GM12878 (cell line): ENCODE measurements around the gene FLAD1. TPM values are rescaled to one million over a fixed set of nuclear protein-coding genes. Genes with fewer than 3 reads are reported as not detected.

Experiments
- ATAC-seq: fragments of 200-7000 bp; cut with Tn5 transposase; 3 replicates; pipeline ENCODE4 v1.9.1; 2020; ENCODE audit warnings: mild to moderate bottlenecking, moderate library complexity
- BruUV-seq: library from RNA; stranded (reverse); fragments of 400-500 nt; replicated peaks from 2 replicates; lab custom pipeline; 2021; lab: Mats Ljungman, UMichigan
- CTCF ChIA-PET: fragments of 300-600 bp; sonication (Branson Sonifier 250); formaldehyde crosslinking; extraction: SDS; loops from one replicate; lab custom pipeline; 2021; ENCODE audit warnings: inconsistent platforms; lab: Yijun Ruan, JAX
- POLR2A ChIA-PET: fragments of 350-600 bp; formaldehyde crosslinking; extraction: SDS; loops from one replicate; lab custom pipeline; 2021; ENCODE audit warnings: inconsistent platforms; lab: Charles Lee
- RAD21 ChIA-PET: fragments of 300-600 bp; sonication (Branson Sonifier 250); formaldehyde crosslinking; loops from one replicate; lab custom pipeline; 2023; ENCODE audit warnings: antibody characterized with exemption; ENCODE audit not compliant: unreplicated experiment; lab: Charles Lee
- SMC1A ChIA-PET: fragments of 300-600 bp; sonication (Branson Sonifier 250); formaldehyde crosslinking; loops from one replicate; lab custom pipeline; 2023; ENCODE audit not compliant: unreplicated experiment, uncharacterized antibody; lab: Charles Lee
- DNase-seq: peaks from one replicate; pipeline ENCODE4 v3.0.0-alpha.2; 2011; ENCODE audit warnings: low read depth, low spot score
- FAIRE-seq: peaks from 3 replicates; lab custom pipeline; 2011; peaks lifted over from hg19 to GRCh38; lab: Jason Lieb, UNC
- H2AFZ ChIP-seq: 2 replicates; pipeline ENCODE4 v1.6.0; 2011; ENCODE audit warnings: low read depth, low read length, control low read depth; ENCODE audit not compliant: control insufficient read depth
- H3K27ac ChIP-seq: 2 replicates; pipeline ENCODE4 v1.5.1; 2011; ENCODE audit warnings: control low read depth; ENCODE audit not compliant: control insufficient read depth, insufficient read depth
- H3K27me3 ChIP-seq, 2 experiments: replicated peaks in 1 of 2; 2 replicates each; pipeline versions ENCODE4 v1.6.0 to v1.6.1; 2011; ENCODE audit warnings: low read length in 1 of 2; ENCODE audit not compliant: control insufficient read depth in 2 of 2, insufficient read depth in 2 of 2
- H3K36me3 ChIP-seq, 2 experiments: 2 replicates each; pipeline ENCODE4 v1.5.1; 2011; ENCODE audit warnings: low read length in 1 of 2; ENCODE audit not compliant: control insufficient read depth in 2 of 2, insufficient read depth in 2 of 2
- H3K4me1 ChIP-seq: 2 replicates; pipeline ENCODE4 v1.6.1; 2011; ENCODE audit warnings: mild to moderate bottlenecking, low read length, moderate library complexity, mixed read lengths; ENCODE audit not compliant: control insufficient read depth, insufficient read depth
- H3K4me2 ChIP-seq: 2 replicates; pipeline ENCODE4 v1.6.0; 2011; ENCODE audit warnings: control low read depth; ENCODE audit not compliant: control insufficient read depth, insufficient read depth
- H3K4me3 ChIP-seq: fragments of 200-600 bp; sonication (generic); 2 replicates; pipeline ENCODE4 v1.5.1; 2016
- H3K79me2 ChIP-seq: 2 replicates; pipeline ENCODE4 v1.6.0; 2011; ENCODE audit warnings: low read length; ENCODE audit not compliant: control insufficient read depth, insufficient read depth
- H3K9ac ChIP-seq: 2 replicates; pipeline ENCODE4 v1.8.0; 2011; ENCODE audit warnings: low read length, control low read depth, mixed read lengths; ENCODE audit not compliant: control insufficient read depth, insufficient read depth
- H3K9me3 ChIP-seq: replicated peaks from 3 replicates; pipeline ENCODE4 v1.5.1; 2011; ENCODE audit warnings: mild to moderate bottlenecking, low read length; ENCODE audit not compliant: control insufficient read depth, insufficient read depth
- H4K20me1 ChIP-seq: 2 replicates; pipeline ENCODE4 v1.6.0; 2011; ENCODE audit not compliant: control insufficient read depth, insufficient read depth
- IKZF2 ChIP-seq, 2 experiments: fragments of 450-650 bp; IDR thresholded peaks; 2 replicates each; pipeline ENCODE4 v1.6.1; 2017; ENCODE audit warnings: mild to moderate bottlenecking in 2 of 2, moderate library complexity in 2 of 2
- NFYB ChIP-seq: IDR thresholded peaks from 2 replicates; pipeline ENCODE4 v1.6.1; 2011; ENCODE audit warnings: low read depth, mild to moderate bottlenecking, low read length, improper control_type of control experiment, moderate library complexity; ENCODE audit not compliant: insufficient read depth
- PAX5 ChIP-seq: IDR thresholded peaks from 2 replicates; pipeline ENCODE4 v1.6.1; 2011; ENCODE audit warnings: low read depth, low read length, borderline replicate concordance
- RUNX3 ChIP-seq: IDR thresholded peaks from 2 replicates; pipeline ENCODE4 v1.6.1; 2012; ENCODE audit warnings: low read length, inconsistent platforms
- SMC3 ChIP-seq: IDR thresholded peaks from 2 replicates; pipeline ENCODE4 v1.6.1; 2011; ENCODE audit warnings: low read length, improper control_type of control experiment, borderline replicate concordance
- TCF3 ChIP-seq: IDR thresholded peaks from 2 replicates; pipeline ENCODE4 v1.6.1; 2012; ENCODE audit warnings: low read depth, mild to moderate bottlenecking, low read length, borderline replicate concordance; ENCODE audit not compliant: insufficient read depth
- YBX1 ChIP-seq: fragments of 450-650 bp; IDR thresholded peaks from 2 replicates; pipeline ENCODE4 v1.6.1; 2016; ENCODE audit warnings: antibody characterized with exemption
- ZNF207 ChIP-seq: fragments of 450-650 bp; IDR thresholded peaks from 2 replicates; pipeline ENCODE4 v1.6.1; 2014; ENCODE audit warnings: antibody characterized with exemption, mild to moderate bottlenecking, borderline replicate concordance
- WGBS: methylation state at CpG from one replicate; pipeline ENCODE4 v1.1.6; 2016; ENCODE audit warnings: low lambda C conversion rate; ENCODE audit not compliant: insufficient replicate concordance, insufficient coverage; ENCODE audit errors: missing lambda C conversion rate; 5-methylcytosine and 5-hydroxymethylcytosine counted together
- in situ Hi-C: fragments of 300-500 bp; cut with MboI; formaldehyde crosslinking; loops from 9 replicates; pipeline ENCODE4 v1.14.3; 2018; ENCODE audit warnings: mixed read lengths
- intact Hi-C: fragments of 100-400 bp; cut with micrococcal nuclease; formaldehyde crosslinking; loops from one replicate; pipeline ENCODE4 v1.14.2; 2022; ENCODE audit not compliant: unreplicated experiment
- polyA plus RNA-seq, 11 experiments: library from polyadenylated mRNA; depleted of rRNA in 4 of 11; unstranded in 6 of 11; stranded (reverse) in 5 of 11; fragments of >200 nt; fragmentation: Nextera tagmentation in 4 of 11; fragmentation: Illumina TruSeq in 1 of 11; extraction: Ambion mirVana in 4 of 11; extraction: Trizol in 1 of 11; gene quantifications; 1 replicate in 1 of 11; 2 replicates in 10 of 11; pipeline versions ENCODE4 v1.2.1 to v1.2.3, GENCODE V29; 2011 to 2016; ENCODE audit warnings: inconsistent platforms in 2 of 11, missing spikeins in 2 of 11, low read depth in 1 of 11
- total RNA-seq, 4 experiments: library from RNA; depleted of rRNA in 3 of 4; stranded (reverse); fragments of >200 nt in 3 of 4; fragmentation: Illumina TruSeq in 1 of 4; extraction: Trizol in 1 of 4; gene quantifications; 2 replicates each; pipeline versions ENCODE4 v1.2.1 to v1.2.3, GENCODE V29; 2013 to 2021
- TF ChIP-seq, protein P1 (sequence below): fragments of 450-650 bp; IDR thresholded peaks from 2 replicates; pipeline ENCODE4 v1.6.1; 2017; ENCODE audit warnings: mild to moderate bottlenecking

The FLAD1 gene
- total and polyA plus RNA-seq, 10 of the 15 experiments (the other 5 are each of a cell fraction or from before 2014, with no cell fraction given): 22.9 to 93.4 (median 56.6) TPM

GRCh38 chr1:154987326-154987725 is 4.2 kb downstream of the FLAD1 start:
- ChIA-PET RAD21 (interaction anchor here (1.5 to 1.7 kb wide), 2 partner anchors 13 to 30 kb away, joined by 5 to 7 read pairs; no protein-coding TSS in a partner anchor), SMC1A (interaction anchor here (1.0 to 1.5 kb wide), 2 partner anchors 24 to 441 kb away, joined by 3 read pairs; no protein-coding TSS in a partner anchor), CTCF (interaction anchor here (0.5 to 20.6 kb wide), 4 partner anchors 8 to 111 kb away, joined by 3 to 226 read pairs (median 8); partner anchors contain the start of genes LENEP and ZBTB7B), POLR2A (interaction anchor here (1.1 to 1.2 kb wide), 2 partner anchors 14 to 15 kb away, joined by 3 read pairs; no protein-coding TSS in a partner anchor)
- WGBS: 94% methylated on average over 6 of the region's 6 CpGs
- no peaks in the 10 kb centered on the region for H4K20me1 ChIP-seq
- BruUV-seq: no TSS peak
- peaks cover 15 to 17% of the 10 kb centered on the region in 2 experiments; a peak in 3 of 4 replicates for H3K36me3 ChIP-seq
- H3K79me2 ChIP-seq: peaks cover 22% of the 10 kb centered on the region
- ATAC-seq: no peak
- peaks cover 5% of the 10 kb centered on the region for H3K4me1 ChIP-seq
- FAIRE-seq: no peak
- H3K4me2 ChIP-seq: no peak overlapping the region
- intact Hi-C loops (no loop called here), in situ Hi-C loops (no loop called here)
- TF ChIP-seq SMC3 (no peak), YBX1 (no peak), IKZF2 (IDR thresholded peaks at IDR 0.05) (no peak), TCF3 (no peak), ZNF207 (no peak), NFYB (no peak), RUNX3 (no peak), PAX5 (no peak)
- TF ChIP-seq, protein P1, sequence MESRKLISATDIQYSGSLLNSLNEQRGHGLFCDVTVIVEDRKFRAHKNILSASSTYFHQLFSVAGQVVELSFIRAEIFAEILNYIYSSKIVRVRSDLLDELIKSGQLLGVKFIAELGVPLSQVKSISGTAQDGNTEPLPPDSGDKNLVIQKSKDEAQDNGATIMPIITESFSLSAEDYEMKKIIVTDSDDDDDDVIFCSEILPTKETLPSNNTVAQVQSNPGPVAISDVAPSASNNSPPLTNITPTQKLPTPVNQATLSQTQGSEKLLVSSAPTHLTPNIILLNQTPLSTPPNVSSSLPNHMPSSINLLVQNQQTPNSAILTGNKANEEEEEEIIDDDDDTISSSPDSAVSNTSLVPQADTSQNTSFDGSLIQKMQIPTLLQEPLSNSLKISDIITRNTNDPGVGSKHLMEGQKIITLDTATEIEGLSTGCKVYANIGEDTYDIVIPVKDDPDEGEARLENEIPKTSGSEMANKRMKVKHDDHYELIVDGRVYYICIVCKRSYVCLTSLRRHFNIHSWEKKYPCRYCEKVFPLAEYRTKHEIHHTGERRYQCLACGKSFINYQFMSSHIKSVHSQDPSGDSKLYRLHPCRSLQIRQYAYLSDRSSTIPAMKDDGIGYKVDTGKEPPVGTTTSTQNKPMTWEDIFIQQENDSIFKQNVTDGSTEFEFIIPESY: no peak
- no peak overlapping the region for H2AFZ ChIP-seq
- no peak overlapping the region for H3K4me3 ChIP-seq
- H3K27ac ChIP-seq: no peak overlapping the region
- H3K9ac ChIP-seq: no peak overlapping the region
- no peak for DNase-seq
- no peaks in the 10 kb centered on the region for H3K27me3 ChIP-seq
- H3K9me3 ChIP-seq: no peaks in the 10 kb centered on the region
